Activated CD4-positive, alpha-beta T cell treated with anti-CD3 and anti-CD28 coated beads, Interleukin-2, amount 50 U/mL, for 48 hours (primary cell): ENCODE measurements around the gene GPN3.
"Not testable (repeated sequence)": the region's sequence is repeated elsewhere in the genome, so short reads cannot be mapped to it uniquely, and the experiment has no call there.

Experiments
- DNase-seq, 2 experiments: peaks; one replicate each; pipeline ENCODE4 v3.0.0-alpha.2; 2020

Gene GPN3

GRCh38 chr12:110468214-110469048 is at the start of gene GPN3, which contains the start of gene FAM216A:
Gene GPN3 (minus strand): TSS chr12:110468257. CDS start chr12:110468203, 54 bp downstream.
Gene FAM216A (plus strand): TSS chr12:110468845. CDS start chr12:110468876, 31 bp downstream.
- peak; percentile 93 to 97 for DNase-seq

GRCh38 chr12:110516995-110517394 is 48.9 kb upstream of the GPN3 start:
- no peak for DNase-seq

DNA sequence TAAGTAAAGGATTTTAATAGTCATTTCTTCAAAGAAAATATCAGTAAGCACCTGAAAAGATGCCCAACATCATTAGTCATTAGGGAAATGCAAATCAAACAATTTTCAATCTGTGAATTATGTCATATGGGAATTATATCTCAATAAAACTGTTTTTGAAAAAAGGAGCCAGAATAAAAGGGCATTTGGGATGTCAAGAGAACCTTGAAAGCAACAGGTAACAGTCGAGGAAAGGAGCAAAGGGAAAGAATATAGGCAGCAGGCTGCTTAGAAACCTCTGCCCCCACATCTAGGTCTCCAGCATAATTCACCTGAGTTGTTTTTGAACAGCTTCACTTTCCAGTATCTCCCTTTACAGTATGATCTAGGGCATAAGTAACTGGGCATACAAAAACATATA is 46.3 kb upstream of the GPN3 start:
- DNase-seq, result no peak

DNA sequence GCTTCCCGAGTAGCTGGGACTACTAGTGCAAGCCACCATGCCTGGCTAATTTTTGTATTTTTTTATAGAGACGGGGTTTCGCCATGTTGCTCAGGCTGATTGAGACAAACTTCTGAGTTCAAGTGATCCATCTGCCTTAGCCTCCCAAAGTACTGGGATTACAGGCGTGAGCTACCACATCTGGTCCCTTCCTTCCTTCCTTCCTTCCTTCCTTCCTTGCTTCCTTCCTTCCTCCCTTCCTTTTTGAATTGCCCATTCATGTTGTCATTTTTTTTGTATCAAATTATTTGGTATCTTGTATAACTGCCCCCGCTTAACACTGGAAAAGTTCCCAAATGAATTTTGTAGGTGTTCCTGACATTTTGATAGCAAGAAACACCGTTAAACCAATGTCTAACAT is 45.8 kb upstream of the GPN3 start:
- DNase-seq, result no peak

DNA sequence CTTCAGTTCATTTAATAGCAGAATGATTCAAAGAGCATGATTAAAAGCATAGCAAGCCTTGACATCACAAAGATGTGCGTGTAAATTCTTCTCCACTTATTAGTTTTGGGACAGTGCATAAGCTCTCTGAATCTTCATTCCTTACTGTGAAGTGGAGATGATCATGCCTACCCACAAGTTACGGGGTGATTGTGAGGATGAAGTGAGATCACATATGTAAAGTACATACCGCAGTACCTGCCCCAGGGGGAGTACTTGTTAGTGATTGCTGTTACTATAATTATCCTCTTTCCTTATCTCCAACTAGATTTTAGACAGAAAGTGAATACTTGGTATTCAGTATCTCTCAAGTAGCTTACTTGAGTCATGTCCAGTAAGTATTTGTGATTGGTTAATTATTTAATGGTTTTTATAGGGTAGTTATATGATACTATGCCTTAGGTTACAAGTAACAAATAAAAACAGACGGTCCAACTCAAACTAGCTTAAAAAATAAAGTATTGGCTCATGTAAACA is 40.1 kb upstream of the GPN3 start:
- no peak for DNase-seq

- no peak for DNase-seq
Observed at GRCh38 chr12:110505332-110505731, 37.3 kb upstream of the GPN3 start.

DNA sequence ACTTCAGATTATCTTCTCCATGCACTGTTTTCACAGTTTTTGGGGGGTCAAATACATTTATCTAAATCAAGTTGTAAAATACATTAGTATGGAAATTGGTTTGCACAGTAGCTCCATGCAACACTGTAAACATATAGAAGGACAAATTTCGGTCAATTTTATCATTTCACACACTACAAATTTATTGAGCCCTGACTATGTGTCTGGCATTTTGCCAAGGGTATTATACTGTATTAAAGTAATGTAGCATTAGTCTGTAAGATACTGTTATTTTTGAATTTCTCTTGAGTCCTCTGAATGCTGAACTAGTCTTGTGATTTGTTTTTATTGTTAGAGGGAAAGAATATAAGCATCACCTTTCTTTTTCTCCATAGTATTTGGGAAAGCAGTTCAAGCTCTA is 35.4 kb upstream of the GPN3 start:
- no peak for DNase-seq

DNA sequence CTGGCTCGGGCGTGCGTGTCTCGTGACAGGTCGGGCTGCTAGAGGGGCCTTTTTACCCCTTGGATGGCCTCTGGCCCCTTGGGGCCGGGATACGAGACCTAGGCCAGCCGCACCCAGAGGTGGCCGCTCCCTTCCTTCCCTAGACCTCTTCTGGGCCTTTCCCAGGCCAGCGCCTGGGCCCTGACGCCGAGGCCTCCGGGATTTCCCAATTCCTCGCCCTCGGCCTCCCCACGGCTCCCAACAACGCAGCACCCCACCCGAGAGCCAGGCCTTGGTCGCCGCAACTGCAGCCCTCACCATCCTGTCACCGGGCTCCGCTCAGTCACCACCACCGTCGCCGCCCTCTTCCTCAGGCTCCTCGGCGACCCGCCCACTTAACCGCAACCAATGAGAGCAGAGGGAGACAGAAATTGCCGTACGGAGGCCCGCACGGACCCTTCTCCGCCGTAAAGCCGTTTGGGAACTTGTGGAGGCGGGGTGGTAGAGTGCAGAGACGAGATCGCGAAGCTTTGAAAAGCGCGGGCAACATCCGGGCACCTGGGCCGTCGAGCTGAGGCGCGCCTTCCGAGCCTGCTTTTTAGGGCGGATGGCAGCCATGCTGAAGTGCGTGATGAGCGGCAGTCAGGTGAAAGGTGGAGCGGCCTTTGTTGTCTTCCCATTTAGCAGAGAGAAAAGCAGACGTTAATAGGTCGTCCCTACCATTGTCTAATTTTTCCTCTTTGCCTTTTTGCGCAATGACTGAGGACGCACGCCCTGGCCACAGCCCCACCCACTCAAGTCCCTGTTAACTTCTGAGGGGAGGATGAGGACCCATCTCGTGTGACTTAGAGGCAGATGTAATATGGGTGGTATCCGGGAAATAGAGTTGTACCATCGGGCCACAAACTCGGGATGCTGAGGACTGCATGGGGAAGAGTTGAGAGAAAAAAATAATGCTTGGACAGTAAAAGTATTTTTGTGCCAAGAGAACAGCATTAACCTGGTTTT is 34.0 kb upstream of the GPN3 start, which contains the start of the genes RAD9B and VPS29:
RAD9B (plus strand) TSS at position 580 of the 987 bp plus-strand sequence; CDS start at position 587, 7 bp downstream.
VPS29 (minus strand) TSS at position 360 of the 987 bp plus-strand sequence; CDS start at position 300, 60 bp downstream.
- DNase-seq, result peak; percentile 98 to 99

DNA sequence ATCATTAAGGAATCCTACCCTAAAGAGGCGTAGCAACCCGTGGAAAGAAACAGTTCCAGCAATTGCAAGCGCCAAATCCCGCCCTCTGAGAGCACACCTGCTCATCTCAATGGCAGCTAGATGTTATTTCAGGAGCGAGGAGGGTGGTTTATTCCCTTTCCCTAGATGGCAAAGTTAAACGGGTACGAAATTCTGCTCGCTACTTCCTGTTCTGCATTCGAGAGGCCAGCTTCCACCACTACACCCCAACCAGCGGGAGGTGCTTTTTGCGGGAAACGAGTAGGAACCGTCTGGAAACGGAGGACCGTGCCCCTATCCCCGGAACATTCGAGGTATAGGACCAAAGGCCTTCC is 33.3 kb upstream of the GPN3 start:
- DNase-seq, result no peak

DNA sequence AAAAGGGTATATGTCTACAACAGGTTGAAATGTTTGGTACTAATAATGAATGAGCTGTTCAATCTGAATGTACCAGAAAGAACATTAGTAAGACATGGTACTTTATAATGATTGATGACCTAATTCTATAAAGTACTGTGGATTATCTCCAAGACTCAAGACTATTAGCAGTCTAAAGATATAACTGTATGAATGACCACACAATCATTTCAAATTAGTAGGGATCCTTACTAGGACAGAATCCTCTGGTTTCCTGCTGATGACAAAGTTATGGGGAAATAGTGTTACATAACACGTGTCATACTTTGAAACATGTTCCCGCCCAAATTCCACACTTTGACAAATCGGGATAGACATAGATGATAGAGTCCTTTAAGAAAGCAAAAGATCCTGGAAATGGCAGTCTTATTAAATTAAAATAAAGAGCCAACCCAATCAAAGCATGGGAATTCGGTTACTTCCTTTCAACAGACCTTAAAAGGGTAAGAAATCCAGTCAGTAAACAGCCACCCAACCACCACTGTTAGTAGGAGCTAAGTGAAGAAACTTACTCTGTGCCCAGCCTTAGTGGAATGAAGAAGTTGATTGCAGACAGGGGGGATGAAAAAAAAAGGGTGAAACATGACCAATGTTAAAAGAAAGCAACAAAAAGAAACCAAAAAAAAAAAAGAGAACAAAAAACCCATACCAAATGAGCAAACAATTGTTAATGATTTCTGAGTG is 31.1 kb upstream of the GPN3 start:
- DNase-seq, result no peak

GRCh38 chr12:110475426-110475825 is 7.4 kb upstream of the GPN3 start:
- DNase-seq, result no peak

- no peak for DNase-seq
Observed at GRCh38 chr12:110467847-110468213, 227 bp downstream of the GPN3 start.

- no peak for DNase-seq
Observed at GRCh38 chr12:110466791-110467190, 1.3 kb downstream of the GPN3 start.

DNA sequence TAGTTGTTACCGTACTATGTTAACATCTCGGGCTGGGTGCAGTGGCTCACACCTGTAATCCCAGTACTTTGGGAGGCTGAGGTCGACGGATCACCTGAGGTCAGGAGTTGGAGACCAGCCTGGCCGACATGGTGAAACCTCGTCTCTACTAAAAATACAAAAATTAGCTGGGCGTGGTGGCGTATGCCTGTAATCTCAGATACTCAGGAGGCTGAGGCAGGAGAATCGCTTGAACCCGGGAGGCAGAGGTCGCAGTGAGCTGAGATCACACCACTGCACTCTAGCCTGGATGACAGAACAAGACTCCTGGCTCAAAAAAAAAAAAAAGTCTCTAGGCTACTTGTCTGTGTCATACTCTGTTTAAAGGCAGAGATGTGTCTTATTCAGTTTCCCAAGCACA is 2.3 kb downstream of the GPN3 start:
- DNase-seq, result not testable (repeated sequence)

DNA sequence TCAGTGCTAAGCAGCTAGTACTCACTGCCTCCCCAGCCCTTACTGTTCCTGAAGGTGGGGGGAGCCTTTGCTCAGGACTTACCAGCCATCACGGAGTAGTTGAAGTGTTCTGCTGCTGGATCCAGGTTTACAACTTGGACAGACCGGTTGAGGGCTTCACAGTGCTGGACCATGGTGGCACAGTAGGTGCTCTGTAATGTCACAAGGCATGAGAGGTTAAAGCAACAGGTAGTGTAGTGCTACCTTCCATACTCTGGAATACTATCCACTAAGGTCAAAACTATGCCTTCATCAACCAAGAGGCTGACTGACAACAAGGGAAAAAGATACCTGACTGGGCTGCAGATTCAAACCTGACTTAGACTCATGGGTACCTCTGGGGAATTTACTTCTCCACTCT is 3.0 kb downstream of the GPN3 start:
- no peak for DNase-seq

- DNase-seq, result not testable (repeated sequence)
Observed at GRCh38 chr12:110461189-110461588, 6.9 kb downstream of the GPN3 start.

DNA sequence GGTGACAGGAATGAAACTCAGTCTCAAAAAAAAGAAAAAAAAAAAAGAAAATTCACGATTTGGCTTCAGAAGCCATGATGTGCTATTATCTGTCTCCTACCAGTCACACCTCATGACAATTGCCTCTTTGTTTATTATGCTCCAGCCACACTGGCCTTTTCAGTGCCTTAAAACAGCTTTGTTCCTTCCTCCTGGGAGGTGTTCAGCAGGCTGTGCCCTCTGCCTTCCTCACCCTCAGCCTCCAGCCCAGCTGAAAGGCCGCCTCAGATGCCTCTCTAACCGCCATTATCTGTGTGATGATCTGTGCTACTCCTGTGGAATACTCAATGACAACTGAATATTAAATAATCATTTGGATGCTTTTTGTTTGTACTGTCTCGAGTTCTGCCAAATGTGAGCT is 9.3 kb downstream of the GPN3 start:
- no peak for DNase-seq

DNA sequence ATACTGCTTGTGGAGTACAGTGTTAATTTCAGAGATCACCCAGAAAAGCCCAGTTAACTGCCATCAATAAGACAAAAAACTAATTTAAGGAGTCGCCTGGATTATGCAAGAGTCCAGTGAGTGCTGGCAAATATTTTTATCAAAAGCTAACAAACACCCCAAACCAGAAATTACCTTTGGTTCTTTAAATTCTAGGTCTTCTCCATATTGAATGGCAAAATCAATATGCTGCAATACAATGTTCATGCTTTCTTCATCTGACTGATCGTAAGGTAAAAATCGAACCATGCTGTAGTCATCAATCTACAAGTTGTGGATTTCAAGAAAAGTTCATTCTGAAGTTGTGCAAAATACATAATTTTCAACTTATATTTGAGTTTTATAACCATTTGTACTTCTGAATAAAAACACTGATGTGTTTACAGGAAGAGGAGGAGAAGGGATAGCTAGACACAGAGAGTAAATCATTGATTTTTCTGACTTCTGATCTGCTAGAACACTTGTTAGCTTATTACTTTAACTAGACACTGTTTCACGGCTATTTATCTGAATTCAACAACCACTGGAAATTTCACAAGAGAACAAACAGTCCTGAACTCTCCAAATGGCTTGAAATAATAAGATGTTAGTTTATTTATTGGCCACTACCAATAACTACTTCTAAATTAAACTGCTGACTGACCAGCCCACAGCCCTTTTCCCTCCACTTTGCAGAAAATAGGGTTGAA is 14.3 kb downstream of the GPN3 start:
- no peak for DNase-seq

GRCh38 chr12:110451263-110451662 is 16.8 kb downstream of the GPN3 start:
- no peak for DNase-seq

DNA sequence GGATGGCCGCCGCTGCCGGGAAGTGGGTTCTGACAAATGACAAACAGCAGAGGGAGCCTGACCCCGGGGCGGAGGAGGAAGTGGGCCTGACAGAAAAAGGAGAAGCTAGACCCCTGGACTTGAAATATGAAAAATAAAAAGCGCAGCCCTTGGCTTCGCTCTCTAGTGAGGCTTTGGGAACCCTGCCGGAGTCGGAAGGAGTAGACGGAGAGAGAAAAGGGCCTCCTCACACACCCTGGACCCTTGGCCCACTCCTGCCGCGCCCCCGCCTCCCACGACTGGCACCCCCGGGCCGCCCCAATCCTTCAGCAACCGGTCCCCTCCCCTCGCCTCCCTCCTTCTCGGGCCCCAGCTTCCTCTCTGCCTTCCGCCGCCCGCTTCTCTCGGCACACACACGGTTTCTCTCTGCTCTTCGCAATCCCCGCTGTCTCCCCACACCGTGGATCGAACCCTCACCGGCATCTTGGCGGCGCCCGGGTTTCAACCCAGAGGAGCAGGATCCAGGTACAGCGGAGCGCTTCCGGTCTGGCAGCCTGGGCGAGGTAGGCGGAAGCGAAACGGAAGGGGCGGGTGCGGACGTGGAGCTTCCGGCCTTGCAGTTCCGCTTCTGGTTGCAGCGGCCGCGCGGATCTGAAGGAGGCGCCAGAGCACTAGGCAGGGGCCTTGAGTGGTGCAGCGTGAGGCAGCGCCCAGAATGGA is 18.1 kb downstream of the GPN3 start, which contains the start of gene ARPC3:
ARPC3 (minus strand) TSS at position 539 of the 699 bp plus-strand sequence; CDS start at position 462, 77 bp downstream.
- DNase-seq, result peak; percentile 95 to 96

- DNase-seq, result no peak
Observed at GRCh38 chr12:110444455-110444854, 23.6 kb downstream of the GPN3 start.
